BJ (cell line): ENCODE measurements around the gene CLMP. TPM values are rescaled to one million over a fixed set of nuclear protein-coding genes. Genes with fewer than 3 reads are reported as not detected.

Source experiments
- CTCF ChIA-PET: fragments of 350-600 bp; formaldehyde crosslinking; extraction: SDS; loops from one replicate; lab custom pipeline; 2021; ENCODE audit warnings: antibody characterized with exemption, inconsistent platforms; lab: Yijun Ruan, JAX
- POLR2A ChIA-PET: fragments of 300-600 bp; sonication (Branson Sonifier 250); formaldehyde crosslinking; extraction: SDS; loops from one replicate; lab custom pipeline; 2021; ENCODE audit warnings: antibody characterized with exemption; lab: Charles Lee
- DNase-seq: peaks from one replicate; pipeline ENCODE4 v3.0.0-alpha.2; 2011; ENCODE audit warnings: low read depth
- H3K27me3 ChIP-seq: 2 replicates; pipeline ENCODE4 v1.6.0; 2011; ENCODE audit warnings: low read length; ENCODE audit not compliant: control insufficient read depth, insufficient read depth
- H3K36me3 ChIP-seq: 2 replicates; pipeline ENCODE4 v1.5.1; 2011; ENCODE audit warnings: low read length; ENCODE audit not compliant: control insufficient read depth, insufficient read depth
- H3K4me3 ChIP-seq: 2 replicates; pipeline ENCODE4 v1.5.1; 2011; ENCODE audit warnings: low read depth, mild to moderate bottlenecking, control low read depth, low read length
- polyA plus RNA-seq: library from polyadenylated mRNA; depleted of rRNA; stranded (reverse); fragments of >200 nt; gene quantifications from 2 replicates; pipeline ENCODE4 v1.2.3, GENCODE V29; 2011
- TF ChIP-seq, protein P1 (sequence below): IDR thresholded peaks from 2 replicates; pipeline ENCODE4 v1.5.1; 2011; ENCODE audit warnings: low read depth, mild to moderate bottlenecking, control low read depth, inconsistent platforms, low read length, moderate library complexity; ENCODE audit not compliant: insufficient read depth

The CLMP gene
- polyA plus RNA-seq, 1 experiment = 219 TPM

DNA sequence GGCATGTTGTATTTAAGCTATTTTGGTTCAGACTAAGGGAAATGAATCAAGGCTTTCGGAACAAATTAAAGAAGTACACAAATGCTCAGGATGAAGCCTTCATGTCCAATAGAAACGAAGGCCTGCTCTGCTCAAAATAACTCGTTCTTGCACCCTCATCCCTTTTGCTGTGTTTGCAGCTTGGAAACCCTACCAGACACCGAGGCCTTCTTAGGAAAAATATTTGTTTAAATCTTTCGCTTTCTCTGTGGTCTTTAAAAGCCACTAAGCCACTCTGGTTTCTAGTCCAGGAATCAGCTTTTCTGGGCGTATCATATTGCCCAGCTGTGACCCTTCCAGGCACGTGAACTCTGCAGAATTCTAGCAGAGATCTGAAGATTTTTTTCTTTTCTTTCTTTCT lies 72.2 kb downstream of the CLMP start:
- ChIA-PET POLR2A (no interaction called here), CTCF (interaction anchor here (1.3 to 1.5 kb wide), 3 partner anchors 11 to 128 kb away, joined by 3 to 4 read pairs (median 3); no protein-coding TSS in a partner anchor)
- DNase-seq = no peak
- no peak overlapping the region for H3K4me3 ChIP-seq
- H3K36me3 ChIP-seq = no peaks in the 10 kb centered on the region
- TF ChIP-seq, protein P1, sequence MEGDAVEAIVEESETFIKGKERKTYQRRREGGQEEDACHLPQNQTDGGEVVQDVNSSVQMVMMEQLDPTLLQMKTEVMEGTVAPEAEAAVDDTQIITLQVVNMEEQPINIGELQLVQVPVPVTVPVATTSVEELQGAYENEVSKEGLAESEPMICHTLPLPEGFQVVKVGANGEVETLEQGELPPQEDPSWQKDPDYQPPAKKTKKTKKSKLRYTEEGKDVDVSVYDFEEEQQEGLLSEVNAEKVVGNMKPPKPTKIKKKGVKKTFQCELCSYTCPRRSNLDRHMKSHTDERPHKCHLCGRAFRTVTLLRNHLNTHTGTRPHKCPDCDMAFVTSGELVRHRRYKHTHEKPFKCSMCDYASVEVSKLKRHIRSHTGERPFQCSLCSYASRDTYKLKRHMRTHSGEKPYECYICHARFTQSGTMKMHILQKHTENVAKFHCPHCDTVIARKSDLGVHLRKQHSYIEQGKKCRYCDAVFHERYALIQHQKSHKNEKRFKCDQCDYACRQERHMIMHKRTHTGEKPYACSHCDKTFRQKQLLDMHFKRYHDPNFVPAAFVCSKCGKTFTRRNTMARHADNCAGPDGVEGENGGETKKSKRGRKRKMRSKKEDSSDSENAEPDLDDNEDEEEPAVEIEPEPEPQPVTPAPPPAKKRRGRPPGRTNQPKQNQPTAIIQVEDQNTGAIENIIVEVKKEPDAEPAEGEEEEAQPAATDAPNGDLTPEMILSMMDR = no peak
- H3K27me3 ChIP-seq = no peaks in the 10 kb centered on the region

- ChIA-PET CTCF (interaction anchor here (1.3 to 1.5 kb wide), 3 partner anchors 10 to 129 kb away, joined by 3 to 4 read pairs (median 3); no protein-coding TSS in a partner anchor), POLR2A (interaction anchor here (0.7 kb wide), 1 partner anchor 280 kb away, joined by 4 read pairs; no protein-coding TSS in a partner anchor)
- Histone ChIP-seq H3K36me3 (no peaks in the 10 kb centered on the region), H3K27me3 (no peaks in the 10 kb centered on the region), H3K4me3 (no peak overlapping the region)
- no peak for DNase-seq
- TF ChIP-seq, protein P1 = no peak
Measured at GRCh38 chr11:123122341-123122740, 72.7 kb downstream of the CLMP start.

DNA sequence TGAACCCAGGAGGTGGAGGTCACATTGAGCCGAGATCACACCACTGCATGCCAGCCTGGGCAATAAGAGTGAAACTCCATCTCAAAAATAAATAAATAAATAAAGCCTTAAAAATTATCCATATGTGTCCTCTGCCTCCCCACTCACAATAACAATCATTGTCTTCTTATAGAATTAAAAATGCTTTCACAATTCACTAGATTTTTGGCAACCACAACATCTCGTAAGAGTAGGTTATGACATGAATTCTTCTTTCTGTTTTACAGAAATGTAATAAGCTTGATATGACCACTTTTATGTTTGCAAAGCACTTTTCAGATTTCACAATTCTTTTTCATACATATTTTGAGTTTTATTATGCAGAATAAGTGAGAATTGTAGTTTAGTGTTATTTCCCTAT lies 78.6 kb downstream of the CLMP start:
- CTCF ChIA-PET = no interaction called here
- no peak for DNase-seq

DNA sequence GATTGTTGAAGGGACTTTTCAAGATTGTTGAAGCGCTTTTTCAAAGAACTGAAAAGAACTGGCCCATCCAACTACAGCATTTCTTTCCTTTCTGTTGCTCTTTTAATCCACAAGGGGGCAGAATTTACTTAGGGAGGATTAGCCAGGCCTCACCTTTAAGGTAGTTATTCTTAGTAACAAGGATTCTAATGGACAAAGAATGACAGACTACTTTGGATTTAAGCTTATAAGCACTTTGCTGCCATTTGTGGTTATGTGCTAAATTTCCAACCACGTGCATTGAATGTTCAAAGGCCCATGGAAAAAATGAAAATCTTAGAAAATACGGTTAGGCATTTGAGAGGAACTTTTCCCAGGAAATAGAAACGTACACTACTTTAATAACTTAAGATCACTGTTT lies 83.6 kb downstream of the CLMP start:
- DNase-seq = no peak
- Histone ChIP-seq H3K4me3 (no peak overlapping the region), H3K27me3 (no peaks in the 10 kb centered on the region), H3K36me3 (no peaks in the 10 kb centered on the region; the same call in none of the 2 replicates)
- TF ChIP-seq, protein P1 = peak; percentile 68
- POLR2A ChIA-PET = no interaction called here
- CTCF ChIA-PET = interaction anchor here (0.6 to 7.1 kb wide), 35 partner anchors 8 to 296 kb away, joined by 3 to 96 read pairs (median 4); no protein-coding TSS in a partner anchor

More for the DNA sequence above, 78.6 kb downstream of the CLMP start:
- H3K4me3 ChIP-seq = no peak overlapping the region
- TF ChIP-seq, protein P1 = no peak
- H3K36me3 ChIP-seq = no peaks in the 10 kb centered on the region
- POLR2A ChIA-PET = no interaction called here
- no peaks in the 10 kb centered on the region for H3K27me3 ChIP-seq

- no peak overlapping the region for H3K4me3 ChIP-seq
- no peaks in the 10 kb centered on the region for H3K27me3 ChIP-seq
- no peaks in the 10 kb centered on the region; the same call in none of the 2 replicates for H3K36me3 ChIP-seq
- ChIA-PET POLR2A (no interaction called here), CTCF (interaction anchor here (0.7 to 7.1 kb wide), 19 partner anchors 8 to 198 kb away, joined by 3 to 96 read pairs (median 5); no protein-coding TSS in a partner anchor)
- DNase-seq = no peak
- TF ChIP-seq, protein P1 = no peak
Measured at GRCh38 chr11:123110397-123110796, 84.7 kb downstream of the CLMP start.
